NCI-H1092 (cell line): ENCODE results near the gene RNASE4.

ENCODE experiments used
- DNase-seq: peaks from one replicate; lab custom pipeline; 2025; lab: John Stamatoyannopoulos, UW

Gene RNASE4

DNA sequence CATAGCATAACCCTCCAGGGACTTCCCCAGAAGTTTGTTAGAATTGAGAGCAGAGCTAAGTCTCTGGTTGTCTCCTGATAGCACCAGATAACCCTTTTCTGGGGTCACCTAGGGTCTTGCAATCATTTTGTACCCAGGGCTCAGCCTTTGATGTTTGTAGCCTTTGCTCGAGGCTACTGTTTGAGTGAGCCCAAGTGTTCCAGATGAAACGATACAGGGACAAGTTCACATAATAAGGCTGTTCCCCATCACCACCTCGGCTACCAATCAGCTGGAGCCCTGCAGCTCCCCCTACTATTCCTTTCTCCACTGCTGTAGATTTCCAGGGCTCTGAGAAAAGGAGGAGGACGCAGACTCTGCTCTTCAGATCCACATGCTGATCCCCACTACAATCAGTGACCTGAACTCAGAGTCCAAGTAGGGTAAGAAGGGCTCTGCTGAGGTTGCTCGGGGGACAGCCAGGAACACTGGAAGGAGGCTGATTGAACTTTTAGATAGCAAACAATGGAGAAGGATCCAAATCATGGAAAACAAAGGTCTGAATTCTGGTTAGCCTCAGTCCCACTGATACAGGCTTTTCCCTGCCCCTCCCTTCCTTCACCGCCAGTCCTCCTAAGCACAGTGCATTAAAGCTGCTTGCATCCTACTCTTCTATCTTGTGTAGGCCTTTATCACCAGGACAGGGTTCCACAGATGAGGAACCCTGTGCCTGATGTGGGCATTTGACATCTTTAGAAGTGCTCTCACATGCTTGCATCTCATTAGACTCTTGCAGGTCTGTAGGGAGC is 61.4 kb downstream of the RNASE4 start, which contains the start of gene EDDM3A:
TSS of gene EDDM3A (plus strand) at position 317 of the 788 bp plus-strand sequence. CDS start 1,694 bp downstream, outside the sequence.
- no peak for DNase-seq

DNA sequence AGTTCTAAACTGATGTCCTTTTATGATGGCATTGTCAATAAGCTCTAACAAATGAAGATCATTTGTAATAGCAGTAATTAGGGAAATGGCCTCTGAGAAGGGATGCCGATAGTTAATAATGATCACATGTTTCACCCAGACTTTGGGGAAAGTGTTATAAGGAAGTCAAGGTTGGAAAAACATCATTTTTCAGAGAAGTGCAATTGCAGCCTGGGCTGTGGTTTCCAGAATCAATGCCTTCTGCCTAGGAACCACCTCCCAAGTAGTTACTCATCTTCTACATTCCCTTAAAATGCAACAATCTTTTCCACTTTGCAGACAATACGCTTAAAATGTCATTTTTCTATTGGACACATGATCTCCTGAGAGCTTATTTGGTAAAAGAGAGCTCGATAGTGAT is 62.2 kb downstream of the RNASE4 start:
- no peak for DNase-seq

DNA sequence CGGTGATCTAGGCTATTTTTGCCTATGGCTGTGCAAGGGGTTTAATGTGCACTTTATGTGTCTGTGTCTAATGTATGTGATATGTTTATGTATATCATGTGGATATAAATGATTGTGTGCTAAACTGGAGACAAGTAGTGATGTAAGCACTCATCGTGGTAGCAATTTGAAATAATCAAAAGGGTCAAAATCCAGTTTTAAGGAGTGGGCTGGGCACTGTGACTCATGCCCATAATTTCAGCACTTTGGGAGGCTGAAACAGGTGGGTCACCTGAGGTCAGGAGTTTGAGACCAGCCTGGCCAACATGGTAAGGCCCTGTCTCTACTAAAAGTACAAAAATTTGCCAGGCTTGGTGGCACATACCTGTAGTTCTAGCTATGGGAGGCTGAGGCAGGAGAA is 64.1 kb downstream of the RNASE4 start:
- no peak for DNase-seq

GRCh38 chr14:20750194-20750593 is 65.8 kb downstream of the RNASE4 start:
- DNase-seq: no peak
